ENCODE results near the gene SPAG4.

Gene SPAG4

GRCh38 chr20:35615667-35616464, at the start of gene SPAG4:
TSS of gene SPAG4 (plus strand) at chr20:35615829. CDS start at chr20:35616004, 175 bp downstream.
- peak; percentile 75 for DNase-seq (ENCODE audit: insufficient read length, low spot score)
- peak; percentile 39 for FAIRE-seq

GRCh38 chr20:35568645-35569044, 47.0 kb upstream of the SPAG4 start:
- DNase-seq (ENCODE audit: insufficient read length, low spot score) (no peak), FAIRE-seq (no peak)

GRCh38 chr20:35571555-35571954, 44.1 kb upstream of the SPAG4 start:
- no peak for FAIRE-seq

GRCh38 chr20:35572838-35573237, 42.8 kb upstream of the SPAG4 start:
- DNase-seq (ENCODE audit: insufficient read length, low spot score) (no peak), FAIRE-seq (no peak)

More at GRCh38 chr20:35571555-35571954, 44.1 kb upstream of the SPAG4 start:
- no peak for DNase-seq (ENCODE audit: insufficient read length, low spot score)

GRCh38 chr20:35575958-35576357, 39.7 kb upstream of the SPAG4 start:
- no peak for FAIRE-seq
- no peak for DNase-seq (ENCODE audit: insufficient read length, low spot score)

GRCh38 chr20:35576816-35577215, 38.8 kb upstream of the SPAG4 start:
- FAIRE-seq: no peak
- DNase-seq (ENCODE audit: insufficient read length, low spot score): no peak

GRCh38 chr20:35578469-35578868, 37.2 kb upstream of the SPAG4 start:
- DNase-seq (ENCODE audit: insufficient read length, low spot score) (no peak), FAIRE-seq (no peak)

- FAIRE-seq: no peak
- DNase-seq (ENCODE audit: insufficient read length, low spot score): no peak
Observed at GRCh38 chr20:35579196-35579595, 36.4 kb upstream of the SPAG4 start.

- no peak for FAIRE-seq
- no peak for DNase-seq (ENCODE audit: insufficient read length, low spot score)
Observed at GRCh38 chr20:35582131-35582530, 33.5 kb upstream of the SPAG4 start.

- no peak for FAIRE-seq
- no peak for DNase-seq (ENCODE audit: insufficient read length, low spot score)
Observed at GRCh38 chr20:35582741-35583404, 32.8 kb upstream of the SPAG4 start.

GRCh38 chr20:35583636-35584560, 31.7 kb upstream of the SPAG4 start:
- FAIRE-seq: no peak

GRCh38 chr20:35586751-35587425, 28.7 kb upstream of the SPAG4 start:
- FAIRE-seq (no peak), DNase-seq (ENCODE audit: insufficient read length, low spot score) (no peak)

More at GRCh38 chr20:35583636-35584560, 31.7 kb upstream of the SPAG4 start:
- no peak for DNase-seq (ENCODE audit: insufficient read length, low spot score)

- DNase-seq (ENCODE audit: insufficient read length, low spot score): no peak
- FAIRE-seq: no peak
Observed at GRCh38 chr20:35587436-35587835, 28.2 kb upstream of the SPAG4 start.

- FAIRE-seq (no peak), DNase-seq (ENCODE audit: insufficient read length, low spot score) (no peak)
Observed at GRCh38 chr20:35588397-35588796, 27.2 kb upstream of the SPAG4 start.

GRCh38 chr20:35592339-35592974, 23.2 kb upstream of the SPAG4 start:
- DNase-seq (ENCODE audit: insufficient read length, low spot score): no peak
- no peak for FAIRE-seq

- DNase-seq (ENCODE audit: insufficient read length, low spot score) (no peak), FAIRE-seq (no peak)
Observed at GRCh38 chr20:35595456-35595855, 20.2 kb upstream of the SPAG4 start.

GRCh38 chr20:35595901-35596300, 19.7 kb upstream of the SPAG4 start:
- no peak for DNase-seq (ENCODE audit: insufficient read length, low spot score)
- no peak for FAIRE-seq

GRCh38 chr20:35597186-35597585, 18.4 kb upstream of the SPAG4 start:
- no peak for DNase-seq (ENCODE audit: insufficient read length, low spot score)

GRCh38 chr20:35598476-35598875, 17.2 kb upstream of the SPAG4 start:
- FAIRE-seq (no peak), DNase-seq (ENCODE audit: insufficient read length, low spot score) (no peak)

More at GRCh38 chr20:35597186-35597585, 18.4 kb upstream of the SPAG4 start:
- FAIRE-seq: no peak

Measured in GM19239 (cell line).